H1 (cell line): ENCODE measurements around the gene SARS2. TPM values are rescaled to one million over a fixed set of nuclear protein-coding genes. Genes with fewer than 3 reads are reported as not detected.

Source experiments
- RFX5 ChIP-seq: IDR thresholded peaks from 2 replicates; pipeline ENCODE4 v1.6.1; 2011; ENCODE audit warnings: low read depth, low read length, improper control_type of control experiment, borderline replicate concordance
- polyA plus RNA-seq, 7 experiments: library from polyadenylated mRNA; depleted of rRNA in 3 of 7; stranded (reverse) in 5 of 7; unstranded in 2 of 7; fragments of >200 nt in 5 of 7; fragments of 200-250 nt in 2 of 7; gene quantifications; 1 replicate in 5 of 7; 2 replicates in 1 of 7; 4 replicates in 1 of 7; pipeline versions ENCODE4 v1.2.1 to v1.2.3, GENCODE V29; 2011 to 2013; ENCODE audit warnings: missing spikeins in 2 of 7, mixed read lengths in 2 of 7
- total RNA-seq: library from RNA; stranded (reverse); fragmentation: NEBNext Ultra II Directional; extraction: Animal tissue kit (Norgen Biotek cat#: 25700); gene quantifications from 2 replicates; pipeline ENCODE4 v1.2.1, GENCODE V29; 2021
- TF ChIP-seq, protein P1 (sequence below): fragments of 300-600 bp; sonication (generic); IDR thresholded peaks from 2 replicates; pipeline ENCODE4 v1.7.1; 2012; ENCODE audit warnings: low read length, moderate library complexity, mild to moderate bottlenecking, inconsistent platforms; ENCODE audit not compliant: insufficient replicate concordance
- TF ChIP-seq, protein P2 (sequence below): IDR thresholded peaks from 2 replicates; pipeline ENCODE4 v1.6.1; 2011; ENCODE audit warnings: low read depth, mild to moderate bottlenecking, low read length; ENCODE audit not compliant: insufficient read depth

SARS2 gene
- total and polyA plus RNA-seq, 2 of the 8 experiments (the other 6 are each of a cell fraction or from before 2014, with no cell fraction given) = 68.0 to 102 TPM

DNA sequence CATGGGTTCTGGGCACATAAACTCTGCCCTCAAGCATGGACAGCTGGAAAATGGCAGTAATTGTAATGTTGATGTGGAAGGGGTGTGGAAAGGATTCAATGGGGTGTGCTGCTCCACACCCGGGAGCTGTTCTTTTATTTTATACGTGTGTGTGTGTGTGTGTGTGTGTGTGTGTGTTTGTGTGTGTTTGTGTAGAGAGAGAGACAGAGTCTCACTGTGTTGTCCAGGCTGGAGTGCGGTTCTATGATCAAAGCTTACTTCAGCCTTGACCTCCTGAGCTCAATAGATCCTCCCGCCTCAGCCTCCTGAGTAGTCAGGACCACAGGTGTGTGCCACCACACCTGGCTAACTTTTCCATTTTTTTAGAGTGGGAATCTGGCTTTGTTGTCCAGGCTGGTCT is 3.0 kb upstream of the SARS2 start (continued):
- TF ChIP-seq, protein P1, sequence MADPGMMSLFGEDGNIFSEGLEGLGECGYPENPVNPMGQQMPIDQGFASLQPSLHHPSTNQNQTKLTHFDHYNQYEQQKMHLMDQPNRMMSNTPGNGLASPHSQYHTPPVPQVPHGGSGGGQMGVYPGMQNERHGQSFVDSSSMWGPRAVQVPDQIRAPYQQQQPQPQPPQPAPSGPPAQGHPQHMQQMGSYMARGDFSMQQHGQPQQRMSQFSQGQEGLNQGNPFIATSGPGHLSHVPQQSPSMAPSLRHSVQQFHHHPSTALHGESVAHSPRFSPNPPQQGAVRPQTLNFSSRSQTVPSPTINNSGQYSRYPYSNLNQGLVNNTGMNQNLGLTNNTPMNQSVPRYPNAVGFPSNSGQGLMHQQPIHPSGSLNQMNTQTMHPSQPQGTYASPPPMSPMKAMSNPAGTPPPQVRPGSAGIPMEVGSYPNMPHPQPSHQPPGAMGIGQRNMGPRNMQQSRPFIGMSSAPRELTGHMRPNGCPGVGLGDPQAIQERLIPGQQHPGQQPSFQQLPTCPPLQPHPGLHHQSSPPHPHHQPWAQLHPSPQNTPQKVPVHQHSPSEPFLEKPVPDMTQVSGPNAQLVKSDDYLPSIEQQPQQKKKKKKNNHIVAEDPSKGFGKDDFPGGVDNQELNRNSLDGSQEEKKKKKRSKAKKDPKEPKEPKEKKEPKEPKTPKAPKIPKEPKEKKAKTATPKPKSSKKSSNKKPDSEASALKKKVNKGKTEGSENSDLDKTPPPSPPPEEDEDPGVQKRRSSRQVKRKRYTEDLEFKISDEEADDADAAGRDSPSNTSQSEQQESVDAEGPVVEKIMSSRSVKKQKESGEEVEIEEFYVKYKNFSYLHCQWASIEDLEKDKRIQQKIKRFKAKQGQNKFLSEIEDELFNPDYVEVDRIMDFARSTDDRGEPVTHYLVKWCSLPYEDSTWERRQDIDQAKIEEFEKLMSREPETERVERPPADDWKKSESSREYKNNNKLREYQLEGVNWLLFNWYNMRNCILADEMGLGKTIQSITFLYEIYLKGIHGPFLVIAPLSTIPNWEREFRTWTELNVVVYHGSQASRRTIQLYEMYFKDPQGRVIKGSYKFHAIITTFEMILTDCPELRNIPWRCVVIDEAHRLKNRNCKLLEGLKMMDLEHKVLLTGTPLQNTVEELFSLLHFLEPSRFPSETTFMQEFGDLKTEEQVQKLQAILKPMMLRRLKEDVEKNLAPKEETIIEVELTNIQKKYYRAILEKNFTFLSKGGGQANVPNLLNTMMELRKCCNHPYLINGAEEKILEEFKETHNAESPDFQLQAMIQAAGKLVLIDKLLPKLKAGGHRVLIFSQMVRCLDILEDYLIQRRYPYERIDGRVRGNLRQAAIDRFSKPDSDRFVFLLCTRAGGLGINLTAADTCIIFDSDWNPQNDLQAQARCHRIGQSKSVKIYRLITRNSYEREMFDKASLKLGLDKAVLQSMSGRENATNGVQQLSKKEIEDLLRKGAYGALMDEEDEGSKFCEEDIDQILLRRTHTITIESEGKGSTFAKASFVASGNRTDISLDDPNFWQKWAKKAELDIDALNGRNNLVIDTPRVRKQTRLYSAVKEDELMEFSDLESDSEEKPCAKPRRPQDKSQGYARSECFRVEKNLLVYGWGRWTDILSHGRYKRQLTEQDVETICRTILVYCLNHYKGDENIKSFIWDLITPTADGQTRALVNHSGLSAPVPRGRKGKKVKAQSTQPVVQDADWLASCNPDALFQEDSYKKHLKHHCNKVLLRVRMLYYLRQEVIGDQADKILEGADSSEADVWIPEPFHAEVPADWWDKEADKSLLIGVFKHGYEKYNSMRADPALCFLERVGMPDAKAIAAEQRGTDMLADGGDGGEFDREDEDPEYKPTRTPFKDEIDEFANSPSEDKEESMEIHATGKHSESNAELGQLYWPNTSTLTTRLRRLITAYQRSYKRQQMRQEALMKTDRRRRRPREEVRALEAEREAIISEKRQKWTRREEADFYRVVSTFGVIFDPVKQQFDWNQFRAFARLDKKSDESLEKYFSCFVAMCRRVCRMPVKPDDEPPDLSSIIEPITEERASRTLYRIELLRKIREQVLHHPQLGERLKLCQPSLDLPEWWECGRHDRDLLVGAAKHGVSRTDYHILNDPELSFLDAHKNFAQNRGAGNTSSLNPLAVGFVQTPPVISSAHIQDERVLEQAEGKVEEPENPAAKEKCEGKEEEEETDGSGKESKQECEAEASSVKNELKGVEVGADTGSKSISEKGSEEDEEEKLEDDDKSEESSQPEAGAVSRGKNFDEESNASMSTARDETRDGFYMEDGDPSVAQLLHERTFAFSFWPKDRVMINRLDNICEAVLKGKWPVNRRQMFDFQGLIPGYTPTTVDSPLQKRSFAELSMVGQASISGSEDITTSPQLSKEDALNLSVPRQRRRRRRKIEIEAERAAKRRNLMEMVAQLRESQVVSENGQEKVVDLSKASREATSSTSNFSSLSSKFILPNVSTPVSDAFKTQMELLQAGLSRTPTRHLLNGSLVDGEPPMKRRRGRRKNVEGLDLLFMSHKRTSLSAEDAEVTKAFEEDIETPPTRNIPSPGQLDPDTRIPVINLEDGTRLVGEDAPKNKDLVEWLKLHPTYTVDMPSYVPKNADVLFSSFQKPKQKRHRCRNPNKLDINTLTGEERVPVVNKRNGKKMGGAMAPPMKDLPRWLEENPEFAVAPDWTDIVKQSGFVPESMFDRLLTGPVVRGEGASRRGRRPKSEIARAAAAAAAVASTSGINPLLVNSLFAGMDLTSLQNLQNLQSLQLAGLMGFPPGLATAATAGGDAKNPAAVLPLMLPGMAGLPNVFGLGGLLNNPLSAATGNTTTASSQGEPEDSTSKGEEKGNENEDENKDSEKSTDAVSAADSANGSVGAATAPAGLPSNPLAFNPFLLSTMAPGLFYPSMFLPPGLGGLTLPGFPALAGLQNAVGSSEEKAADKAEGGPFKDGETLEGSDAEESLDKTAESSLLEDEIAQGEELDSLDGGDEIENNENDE = no peak
- TF ChIP-seq, protein P2, sequence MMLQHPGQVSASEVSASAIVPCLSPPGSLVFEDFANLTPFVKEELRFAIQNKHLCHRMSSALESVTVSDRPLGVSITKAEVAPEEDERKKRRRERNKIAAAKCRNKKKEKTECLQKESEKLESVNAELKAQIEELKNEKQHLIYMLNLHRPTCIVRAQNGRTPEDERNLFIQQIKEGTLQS = no peak
- TF ChIP-seq RFX5 = no peak
- TF ChIP-seq, all 59 proteins: peak for 0
